Measurements from ENCODE around the gene NTM. TPM values are rescaled to one million over a fixed set of nuclear protein-coding genes. Genes with fewer than 3 reads are reported as not detected.

Gene NTM
- total RNA-seq, 1 experiment from 2014 or later = 8.6 TPM

- no peak overlapping the region for H3K4me3 ChIP-seq (ENCODE audit: low read depth, low read length, poor library complexity, severe bottlenecking)
- no peaks in the 10 kb centered on the region for H3K9me3 ChIP-seq (ENCODE audit: low read depth, low read length, poor library complexity, severe bottlenecking)
- BruUV-seq (replicated peaks) = no TSS peak
- H3K27me3 ChIP-seq (replicated peaks; ENCODE audit: insufficient read depth, low read depth, low read length, poor library complexity) = peaks cover 56% of the 10 kb centered on the region
- no peak overlapping the region for H3K27ac ChIP-seq (ENCODE audit: low read depth, low read length, poor library complexity, severe bottlenecking)
- POLR2A ChIA-PET (ENCODE audit: low non-redundant PET) = no interaction called here
- no peaks in the 10 kb centered on the region for H3K36me3 ChIP-seq (ENCODE audit: insufficient read depth, low read length, poor library complexity, severe bottlenecking)
- intact Hi-C loops (cut with micrococcal nuclease; ENCODE audit: unreplicated experiment) = no loop called here
- TF ChIP-seq EZH2 (IDR thresholded peaks at IDR 0.05; ENCODE audit: borderline replicate concordance, low read depth, low read length, poor library complexity, severe bottlenecking) (no peak), CTCF (conservative IDR thresholded peaks at IDR 0.05; ENCODE audit: low read depth, low read length) (no peak)
- DNase-seq (ENCODE audit: low spot score) = no peak
- CTCF ChIA-PET = no interaction called here
- H3K4me1 ChIP-seq (ENCODE audit: insufficient read depth, low read length, poor library complexity, severe bottlenecking) = no peaks in the 10 kb centered on the region
Observed at GRCh38 chr11:131656839-131657211, 286.4 kb downstream of the NTM start.

GRCh38 chr11:131658414-131658813, 288.0 kb downstream of the NTM start:
- intact Hi-C loops (cut with micrococcal nuclease; ENCODE audit: unreplicated experiment) = no loop called here
- Histone ChIP-seq H3K4me3 (ENCODE audit: low read depth, low read length, poor library complexity, severe bottlenecking) (no peak overlapping the region), H3K9me3 (ENCODE audit: low read depth, low read length, poor library complexity, severe bottlenecking) (no peaks in the 10 kb centered on the region), H3K27ac (ENCODE audit: low read depth, low read length, poor library complexity, severe bottlenecking) (no peak overlapping the region), H3K36me3 (ENCODE audit: insufficient read depth, low read length, poor library complexity, severe bottlenecking) (no peaks in the 10 kb centered on the region), H3K4me1 (ENCODE audit: insufficient read depth, low read length, poor library complexity, severe bottlenecking) (no peaks in the 10 kb centered on the region), H3K27me3 (replicated peaks; ENCODE audit: insufficient read depth, low read depth, low read length, poor library complexity) (peaks cover 62% of the 10 kb centered on the region)
- CTCF ChIA-PET = no interaction called here
- POLR2A ChIA-PET (ENCODE audit: low non-redundant PET) = no interaction called here
- BruUV-seq (replicated peaks) = no TSS peak
- TF ChIP-seq CTCF (conservative IDR thresholded peaks at IDR 0.05; ENCODE audit: low read depth, low read length) (no peak), EZH2 (IDR thresholded peaks at IDR 0.05; ENCODE audit: borderline replicate concordance, low read depth, low read length, poor library complexity, severe bottlenecking) (no peak)
- DNase-seq (ENCODE audit: low spot score) = no peak

GRCh38 chr11:131658952-131659351, 288.5 kb downstream of the NTM start:
- ChIA-PET CTCF (no interaction called here), POLR2A (ENCODE audit: low non-redundant PET) (no interaction called here)
- H3K4me3 ChIP-seq (ENCODE audit: low read depth, low read length, poor library complexity, severe bottlenecking) = no peak overlapping the region
- no TSS peak for BruUV-seq (replicated peaks)
- peaks cover 62% of the 10 kb centered on the region for H3K27me3 ChIP-seq (replicated peaks; ENCODE audit: insufficient read depth, low read depth, low read length, poor library complexity)
- DNase-seq (ENCODE audit: low spot score) = no peak
- no peaks in the 10 kb centered on the region for H3K4me1 ChIP-seq (ENCODE audit: insufficient read depth, low read length, poor library complexity, severe bottlenecking)
- H3K27ac ChIP-seq (ENCODE audit: low read depth, low read length, poor library complexity, severe bottlenecking) = no peak overlapping the region
- H3K36me3 ChIP-seq (ENCODE audit: insufficient read depth, low read length, poor library complexity, severe bottlenecking) = no peaks in the 10 kb centered on the region
- intact Hi-C loops (cut with micrococcal nuclease; ENCODE audit: unreplicated experiment) = no loop called here
- TF ChIP-seq CTCF (conservative IDR thresholded peaks at IDR 0.05; ENCODE audit: low read depth, low read length) = no peak
- TF ChIP-seq EZH2 (IDR thresholded peaks at IDR 0.05; ENCODE audit: borderline replicate concordance, low read depth, low read length, poor library complexity, severe bottlenecking) = no peak
- H3K9me3 ChIP-seq (ENCODE audit: low read depth, low read length, poor library complexity, severe bottlenecking) = no peaks in the 10 kb centered on the region
